Liver (tissue), 4 donors: ENCODE results near the gene TSPAN16. TPM values are rescaled to one million over a fixed set of nuclear protein-coding genes. Genes with fewer than 3 reads are reported as not detected.

Experiments used
- polyA plus RNA-seq, 2 donors: library from polyadenylated mRNA; stranded (reverse) in 1 of 2; unstranded in 1 of 2; fragments of 200-250 nt in 1 of 2; fragments of >200 nt in 1 of 2; fragmentation: Nextera tagmentation in 1 of 2; extraction: Ambion mirVana in 1 of 2; gene quantifications; one replicate each; pipeline versions ENCODE4 v1.2.1 to v1.2.3, GENCODE V29; 2013 to 2015
- total RNA-seq, 2 donors: library from RNA; depleted of rRNA; stranded (reverse); fragments of >200 nt; gene quantifications; one replicate each; pipeline ENCODE4 v1.2.3, GENCODE V29; 2014
- donor health status: healthy.
- donor health status: healthy.
- donor health status: healthy.

Gene TSPAN16
- total and polyA plus RNA-seq, 4 donors, result not detected

Other genes starting within 250 kb of the TSPAN16 start
- gene LDLR, start 206.7 kb upstream of the TSPAN16 start, total RNA-seq, result 100 to 1,000 TPM in 1 of 2 donors, 10 to 100 TPM in 1; 99.5 to 141 TPM
- gene LDLR, start 206.7 kb upstream of the TSPAN16 start, polyA plus RNA-seq, result 10 to 100 TPM; 17.3 to 28.4 TPM
- gene SPC24, start 140.4 kb upstream of the TSPAN16 start, total RNA-seq, result 10 to 100 TPM in 1 of 2 donors, under 1 TPM in 1; 0.42 to 72.5 TPM
- 1 to 10 TPM; 1.2 to 1.4 TPM for gene SPC24, start 140.4 kb upstream of the TSPAN16 start, polyA plus RNA-seq
- gene KANK2, start 98.6 kb upstream of the TSPAN16 start, total RNA-seq, result 10 to 100 TPM; 51.0 to 67.8 TPM
- gene KANK2, start 98.6 kb upstream of the TSPAN16 start, polyA plus RNA-seq, result 10 to 100 TPM; 15.0 to 30.3 TPM
- 10 to 100 TPM; 32.4 to 33.9 TPM for gene ANGPTL8, start 56.5 kb upstream of the TSPAN16 start, total RNA-seq
- 100 to 1,000 TPM; 101 to 107 TPM for gene ANGPTL8, start 56.5 kb upstream of the TSPAN16 start, polyA plus RNA-seq
- gene DOCK6, start 33.6 kb upstream of the TSPAN16 start, total RNA-seq, result 10 to 100 TPM in 1 of 2 donors, 1 to 10 TPM in 1; 4.9 to 15.8 TPM
- 10 to 100 TPM; 13.2 to 14.2 TPM for gene DOCK6, start 33.6 kb upstream of the TSPAN16 start, polyA plus RNA-seq
- 10 to 100 TPM in 1 of 2 donors, 1 to 10 TPM in 1; 9.5 to 10.2 TPM for gene RAB3D, start 43.5 kb downstream of the TSPAN16 start, total RNA-seq
- 1 to 10 TPM; 1.1 to 1.4 TPM for gene RAB3D, start 43.5 kb downstream of the TSPAN16 start, polyA plus RNA-seq
- gene TMEM205, start 50.1 kb downstream of the TSPAN16 start, total RNA-seq, result 100 to 1,000 TPM; 110 to 268 TPM
- gene TMEM205, start 50.1 kb downstream of the TSPAN16 start, polyA plus RNA-seq, result 100 to 1,000 TPM; 275 to 410 TPM
- 10 to 100 TPM in 1 of 2 donors, 1 to 10 TPM in 1; 6.3 to 19.3 TPM for gene CCDC159, start 50.4 kb downstream of the TSPAN16 start, total RNA-seq
- 10 to 100 TPM; 13.7 to 25.2 TPM for gene CCDC159, start 50.4 kb downstream of the TSPAN16 start, polyA plus RNA-seq
- gene PLPPR2, start 59.3 kb downstream of the TSPAN16 start, total RNA-seq, result 1 to 10 TPM; 1.3 to 6.9 TPM
- 10 to 100 TPM in 1 of 2 donors, 1 to 10 TPM in 1; 7.6 to 12.6 TPM for gene PLPPR2, start 59.3 kb downstream of the TSPAN16 start, polyA plus RNA-seq
- gene SWSAP1, start 78.5 kb downstream of the TSPAN16 start, total RNA-seq, result 1 to 10 TPM in 1 of 2 donors, under 1 TPM in 1; 0.98 to 1.0 TPM
- gene SWSAP1, start 78.5 kb downstream of the TSPAN16 start, polyA plus RNA-seq, result 1 to 10 TPM; 2.5 to 6.4 TPM
- 10 to 100 TPM in 1 of 2 donors, 1 to 10 TPM in 1; 6.4 to 70.9 TPM for gene EPOR, start 88.2 kb downstream of the TSPAN16 start, total RNA-seq
- gene EPOR, start 88.2 kb downstream of the TSPAN16 start, polyA plus RNA-seq, result 1 to 10 TPM; 6.3 to 7.6 TPM
- gene RGL3, start 123.2 kb downstream of the TSPAN16 start, total RNA-seq, result 10 to 100 TPM in 1 of 2 donors, 1 to 10 TPM in 1; 2.4 to 19.8 TPM
- gene RGL3, start 123.2 kb downstream of the TSPAN16 start, polyA plus RNA-seq, result 1 to 10 TPM; 5.7 to 9.8 TPM
- under 1 TPM in 1 of 2 donors, not detected in 1; 0.08 TPM for gene ODAD3, start 139.0 kb downstream of the TSPAN16 start, total RNA-seq
- under 1 TPM; 0.21 to 0.46 TPM for gene ODAD3, start 139.0 kb downstream of the TSPAN16 start, polyA plus RNA-seq
- 100 to 1,000 TPM in 1 of 2 donors, 10 to 100 TPM in 1; 53.0 to 104 TPM for gene PRKCSH, start 139.5 kb downstream of the TSPAN16 start, total RNA-seq
- 100 to 1,000 TPM in 1 of 2 donors, 10 to 100 TPM in 1; 42.9 to 165 TPM for gene PRKCSH, start 139.5 kb downstream of the TSPAN16 start, polyA plus RNA-seq
- not detected for gene ELAVL3, start 184.9 kb downstream of the TSPAN16 start, total RNA-seq
- not detected for gene ELAVL3, start 184.9 kb downstream of the TSPAN16 start, polyA plus RNA-seq
- gene ZNF653, start 209.7 kb downstream of the TSPAN16 start, total RNA-seq, result 1 to 10 TPM; 3.0 to 4.6 TPM
- gene ZNF653, start 209.7 kb downstream of the TSPAN16 start, polyA plus RNA-seq, result 1 to 10 TPM; 1.3 to 3.3 TPM
- gene ECSIT, start 233.0 kb downstream of the TSPAN16 start, total RNA-seq, result 10 to 100 TPM; 20.5 to 34.9 TPM
- 10 to 100 TPM; 27.2 to 37.4 TPM for gene ECSIT, start 233.0 kb downstream of the TSPAN16 start, polyA plus RNA-seq
- gene CNN1, start 242.7 kb downstream of the TSPAN16 start, total RNA-seq, result 1 to 10 TPM in 1 of 2 donors, under 1 TPM in 1; 0.09 to 5.9 TPM
- 1 to 10 TPM in 1 of 2 donors, under 1 TPM in 1; 0.29 to 4.1 TPM for gene CNN1, start 242.7 kb downstream of the TSPAN16 start, polyA plus RNA-seq